Panc1 (cell line): Measurements from ENCODE around the gene DSG3. TPM values are rescaled to one million over a fixed set of nuclear protein-coding genes. Genes with fewer than 3 reads are reported as not detected.

Source experiments
- ATAC-seq: fragments of 200-7000 bp; cut with Tn5 transposase; 2 replicates; pipeline ENCODE4 v1.9.1; 2020; ENCODE audit warnings: mild to moderate bottlenecking, moderate library complexity
- BruUV-seq: library from RNA; stranded (reverse); fragments of 400-500 nt; replicated peaks from 2 replicates; lab custom pipeline; 2021; lab: Mats Ljungman, UMichigan
- CTCF ChIA-PET: fragments of 300-600 bp; sonication (Branson Sonifier 250); formaldehyde crosslinking; loops from one replicate; lab custom pipeline; 2022; ENCODE audit warnings: antibody characterized with exemption; lab: Charles Lee
- POLR2A ChIA-PET: fragments of 300-600 bp; sonication (Branson Sonifier 250); formaldehyde crosslinking; loops from one replicate; lab custom pipeline; 2022; ENCODE audit warnings: antibody characterized with exemption; lab: Charles Lee
- DNase-seq: peaks from one replicate; pipeline ENCODE4 v3.0.0-alpha.2; 2010; ENCODE audit warnings: low read depth, low spot score
- H3K27ac ChIP-seq: 2 replicates; pipeline ENCODE4 v1.5.1; 2011; ENCODE audit warnings: mild to moderate bottlenecking, low read length, inconsistent platforms
- H3K27me3 ChIP-seq: fragments of 200-500 bp; sonication (Bioruptor generic); 2 replicates; pipeline ENCODE4 v1.6.0; 2014; ENCODE audit warnings: low read length, inconsistent platforms; ENCODE audit not compliant: control insufficient read depth, insufficient read depth
- H3K36me3 ChIP-seq: fragments of 200-500 bp; sonication (Bioruptor generic); 2 replicates; pipeline ENCODE4 v1.5.1; 2014; ENCODE audit warnings: inconsistent platforms, mild to moderate bottlenecking, low read length, moderate library complexity; ENCODE audit not compliant: control insufficient read depth, insufficient read depth
- H3K4me1 ChIP-seq: 2 replicates; pipeline ENCODE4 v1.5.1; 2011; ENCODE audit warnings: inconsistent platforms, mild to moderate bottlenecking, low read length, moderate library complexity; ENCODE audit not compliant: control insufficient read depth, insufficient read depth
- H3K4me3 ChIP-seq, 2 experiments: 2 replicates each; pipeline ENCODE4 v1.5.1; 2011 to 2012; ENCODE audit warnings: low read depth in 2 of 2, low read length in 2 of 2, mild to moderate bottlenecking in 2 of 2, inconsistent platforms in 1 of 2, moderate library complexity in 1 of 2
- H3K9me3 ChIP-seq: fragments of 200-500 bp; sonication (Bioruptor generic); 2 replicates; pipeline ENCODE4 v1.5.1; 2014; ENCODE audit warnings: low read depth, mild to moderate bottlenecking, inconsistent platforms, low read length, moderate library complexity; ENCODE audit not compliant: control insufficient read depth, insufficient read depth
- POLR2AphosphoS5 ChIP-seq: IDR thresholded peaks from 2 replicates; pipeline ENCODE4 v1.6.1; 2012; ENCODE audit warnings: mild to moderate bottlenecking, low read depth, low read length, moderate library complexity
- SIN3A ChIP-seq: IDR thresholded peaks from 2 replicates; pipeline ENCODE4 v1.6.1; 2012; ENCODE audit warnings: low read depth, mild to moderate bottlenecking, low read length, moderate library complexity, borderline replicate concordance; ENCODE audit not compliant: insufficient read depth
- TCF7L2 ChIP-seq: IDR thresholded peaks from 2 replicates; pipeline ENCODE4 v1.6.1; 2011; ENCODE audit warnings: mild to moderate bottlenecking, low read depth, low read length, inconsistent platforms
- in situ Hi-C: cut with HindIII; loops from 2 replicates; pipeline ENCODE4 v1.10.0; 2016; ENCODE audit warnings: low sequenced_read_pairs, low pct_unique_long_range_greater_than_20kb
- intact Hi-C: fragments of 100-400 bp; cut with micrococcal nuclease; formaldehyde crosslinking; loops from one replicate; pipeline ENCODE4 v1.10.0; 2022; ENCODE audit not compliant: unreplicated experiment
- total RNA-seq: library from RNA; stranded (reverse); gene quantifications from one replicate; pipeline ENCODE4 v1.2.1, GENCODE V29; 2021; ENCODE audit not compliant: unreplicated experiment
- TF ChIP-seq, protein P1 (sequence below): fragments of 450-650 bp; IDR thresholded peaks from 2 replicates; pipeline ENCODE4 v1.5.1; 2017; ENCODE audit warnings: mild to moderate bottlenecking
- TF ChIP-seq, protein P2 (sequence below), 2 experiments: IDR thresholded peaks; 2 replicates each; pipeline ENCODE4 v1.6.1; 2011 to 2012; ENCODE audit warnings: low read depth in 2 of 2, control low read depth in 1 of 2, low read length in 1 of 2, mild to moderate bottlenecking in 1 of 2, moderate library complexity in 1 of 2; ENCODE audit not compliant: insufficient read depth in 1 of 2

DSG3 gene
- total RNA-seq, 1 experiment from 2014 or later, result 0.03 TPM

DNA sequence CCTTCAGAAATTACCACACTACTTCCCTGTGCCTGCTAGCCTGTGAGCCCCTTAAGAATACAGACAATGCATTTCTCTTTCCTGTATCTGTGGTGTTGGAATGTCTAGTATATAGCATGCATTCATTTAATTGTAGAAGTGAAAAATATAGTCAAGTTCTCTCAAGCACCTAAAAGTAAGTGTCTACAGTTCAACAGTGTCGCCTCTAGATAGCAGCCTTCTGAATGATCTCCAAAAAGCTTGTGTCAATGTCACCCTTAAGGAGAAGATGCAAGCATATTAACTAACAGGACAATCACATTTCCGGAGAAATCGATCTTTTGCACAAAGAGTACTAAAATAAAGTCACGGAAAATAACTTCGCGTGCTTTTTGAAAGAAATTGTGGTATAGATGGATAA lies 27.5 kb upstream of the DSG3 start:
- ChIA-PET POLR2A (no interaction called here), CTCF (no interaction called here)
- H3K4me3 ChIP-seq, result no peak overlapping the region
- TF ChIP-seq, protein P1, sequence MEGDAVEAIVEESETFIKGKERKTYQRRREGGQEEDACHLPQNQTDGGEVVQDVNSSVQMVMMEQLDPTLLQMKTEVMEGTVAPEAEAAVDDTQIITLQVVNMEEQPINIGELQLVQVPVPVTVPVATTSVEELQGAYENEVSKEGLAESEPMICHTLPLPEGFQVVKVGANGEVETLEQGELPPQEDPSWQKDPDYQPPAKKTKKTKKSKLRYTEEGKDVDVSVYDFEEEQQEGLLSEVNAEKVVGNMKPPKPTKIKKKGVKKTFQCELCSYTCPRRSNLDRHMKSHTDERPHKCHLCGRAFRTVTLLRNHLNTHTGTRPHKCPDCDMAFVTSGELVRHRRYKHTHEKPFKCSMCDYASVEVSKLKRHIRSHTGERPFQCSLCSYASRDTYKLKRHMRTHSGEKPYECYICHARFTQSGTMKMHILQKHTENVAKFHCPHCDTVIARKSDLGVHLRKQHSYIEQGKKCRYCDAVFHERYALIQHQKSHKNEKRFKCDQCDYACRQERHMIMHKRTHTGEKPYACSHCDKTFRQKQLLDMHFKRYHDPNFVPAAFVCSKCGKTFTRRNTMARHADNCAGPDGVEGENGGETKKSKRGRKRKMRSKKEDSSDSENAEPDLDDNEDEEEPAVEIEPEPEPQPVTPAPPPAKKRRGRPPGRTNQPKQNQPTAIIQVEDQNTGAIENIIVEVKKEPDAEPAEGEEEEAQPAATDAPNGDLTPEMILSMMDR, result no peak
- no peak for TF ChIP-seq SIN3A
- no peak for TF ChIP-seq POLR2AphosphoS5
- TF ChIP-seq TCF7L2, result no peak
- TF ChIP-seq, protein P2, sequence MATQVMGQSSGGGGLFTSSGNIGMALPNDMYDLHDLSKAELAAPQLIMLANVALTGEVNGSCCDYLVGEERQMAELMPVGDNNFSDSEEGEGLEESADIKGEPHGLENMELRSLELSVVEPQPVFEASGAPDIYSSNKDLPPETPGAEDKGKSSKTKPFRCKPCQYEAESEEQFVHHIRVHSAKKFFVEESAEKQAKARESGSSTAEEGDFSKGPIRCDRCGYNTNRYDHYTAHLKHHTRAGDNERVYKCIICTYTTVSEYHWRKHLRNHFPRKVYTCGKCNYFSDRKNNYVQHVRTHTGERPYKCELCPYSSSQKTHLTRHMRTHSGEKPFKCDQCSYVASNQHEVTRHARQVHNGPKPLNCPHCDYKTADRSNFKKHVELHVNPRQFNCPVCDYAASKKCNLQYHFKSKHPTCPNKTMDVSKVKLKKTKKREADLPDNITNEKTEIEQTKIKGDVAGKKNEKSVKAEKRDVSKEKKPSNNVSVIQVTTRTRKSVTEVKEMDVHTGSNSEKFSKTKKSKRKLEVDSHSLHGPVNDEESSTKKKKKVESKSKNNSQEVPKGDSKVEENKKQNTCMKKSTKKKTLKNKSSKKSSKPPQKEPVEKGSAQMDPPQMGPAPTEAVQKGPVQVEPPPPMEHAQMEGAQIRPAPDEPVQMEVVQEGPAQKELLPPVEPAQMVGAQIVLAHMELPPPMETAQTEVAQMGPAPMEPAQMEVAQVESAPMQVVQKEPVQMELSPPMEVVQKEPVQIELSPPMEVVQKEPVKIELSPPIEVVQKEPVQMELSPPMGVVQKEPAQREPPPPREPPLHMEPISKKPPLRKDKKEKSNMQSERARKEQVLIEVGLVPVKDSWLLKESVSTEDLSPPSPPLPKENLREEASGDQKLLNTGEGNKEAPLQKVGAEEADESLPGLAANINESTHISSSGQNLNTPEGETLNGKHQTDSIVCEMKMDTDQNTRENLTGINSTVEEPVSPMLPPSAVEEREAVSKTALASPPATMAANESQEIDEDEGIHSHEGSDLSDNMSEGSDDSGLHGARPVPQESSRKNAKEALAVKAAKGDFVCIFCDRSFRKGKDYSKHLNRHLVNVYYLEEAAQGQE (IDR thresholded peaks at IDR 0.05; ENCODE audit: insufficient read depth in 1 of 2, low read depth in 2 of 2, low read length in 1 of 2), result no peak
- in situ Hi-C loops (no loop called here), intact Hi-C loops (loop anchor here (10.0 kb wide), 1 partner anchor 85 kb away; no protein-coding TSS in a partner anchor)
- BruUV-seq, result no TSS peak
- ATAC-seq, result no peak
- no peak for DNase-seq
- H3K36me3 ChIP-seq, result no peaks in the 10 kb centered on the region
- no peak overlapping the region for H3K27ac ChIP-seq
- no peaks in the 10 kb centered on the region for H3K4me1 ChIP-seq
- no peaks in the 10 kb centered on the region for H3K27me3 ChIP-seq
- no peaks in the 10 kb centered on the region for H3K9me3 ChIP-seq

DNA sequence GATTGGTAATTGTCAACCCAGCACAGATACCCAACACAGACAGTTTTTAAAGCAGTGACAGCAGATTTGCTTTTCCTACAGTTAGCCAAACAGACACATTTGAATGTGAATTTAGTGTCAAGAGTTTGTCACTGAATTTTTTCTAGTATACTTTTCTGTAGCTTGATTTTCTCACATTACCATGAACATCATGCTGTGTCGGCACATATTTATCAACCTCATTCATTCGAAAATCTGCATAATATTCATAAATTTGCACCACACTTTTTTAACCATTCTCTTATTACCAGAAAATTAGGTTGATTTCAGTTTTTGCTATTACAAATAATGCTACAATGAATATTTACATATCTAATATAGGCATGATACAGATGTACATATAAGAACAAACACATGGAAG lies 27.0 kb upstream of the DSG3 start:
- ChIA-PET POLR2A (no interaction called here), CTCF (no interaction called here)
- Histone ChIP-seq H3K27ac (no peak overlapping the region), H3K9me3 (no peaks in the 10 kb centered on the region), H3K27me3 (no peaks in the 10 kb centered on the region), H3K36me3 (no peaks in the 10 kb centered on the region), H3K4me1 (no peaks in the 10 kb centered on the region), H3K4me3 (no peak overlapping the region)
- in situ Hi-C loops, result no loop called here
- intact Hi-C loops, result loop anchor here (10.0 kb wide), 1 partner anchor 84 kb away; no protein-coding TSS in a partner anchor
- TF ChIP-seq TCF7L2 (no peak), POLR2AphosphoS5 (no peak), SIN3A (no peak)
- TF ChIP-seq, protein P1, result no peak
- TF ChIP-seq, protein P2 (IDR thresholded peaks at IDR 0.05; ENCODE audit: insufficient read depth in 1 of 2, low read depth in 2 of 2, low read length in 1 of 2), result no peak
- no peak for ATAC-seq
- no peak for DNase-seq
- no TSS peak for BruUV-seq
